GM18498 (cell line): ENCODE measurements around the gene RETREG3.
"Not testable (repeated sequence)": the region's sequence is repeated elsewhere in the genome, so short reads cannot be mapped to it uniquely, and the experiment has no call there.

Source experiments
- ATAC-seq: cut with Tn5 transposase; IDR thresholded peaks from one replicate; pipeline ENCODE4 v1.9.1; 2021; ENCODE audit warnings: mild to moderate bottlenecking, moderate library complexity; ENCODE audit not compliant: unreplicated experiment

The RETREG3 gene

DNA sequence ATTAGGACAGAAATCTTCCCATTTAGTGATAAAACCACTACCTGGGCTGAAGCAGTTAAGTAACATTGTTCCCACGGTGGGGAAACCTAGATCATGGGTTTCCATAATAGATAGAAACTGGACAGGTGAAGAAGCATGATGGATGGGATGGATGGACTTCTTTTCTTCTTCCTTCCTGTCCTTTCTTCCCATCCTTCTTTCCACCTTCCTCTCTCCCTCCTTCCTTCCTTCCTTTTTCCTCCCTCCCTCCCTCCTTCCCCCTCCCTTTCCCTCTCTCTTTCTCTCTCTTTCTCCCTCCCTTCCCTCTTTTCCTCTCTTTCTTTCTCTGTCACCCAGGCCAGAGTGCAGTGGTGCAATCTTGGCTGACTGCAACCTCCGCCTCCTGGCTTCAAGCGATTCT lies 34.7 kb downstream of the RETREG3 start:
- ATAC-seq: no peak

DNA sequence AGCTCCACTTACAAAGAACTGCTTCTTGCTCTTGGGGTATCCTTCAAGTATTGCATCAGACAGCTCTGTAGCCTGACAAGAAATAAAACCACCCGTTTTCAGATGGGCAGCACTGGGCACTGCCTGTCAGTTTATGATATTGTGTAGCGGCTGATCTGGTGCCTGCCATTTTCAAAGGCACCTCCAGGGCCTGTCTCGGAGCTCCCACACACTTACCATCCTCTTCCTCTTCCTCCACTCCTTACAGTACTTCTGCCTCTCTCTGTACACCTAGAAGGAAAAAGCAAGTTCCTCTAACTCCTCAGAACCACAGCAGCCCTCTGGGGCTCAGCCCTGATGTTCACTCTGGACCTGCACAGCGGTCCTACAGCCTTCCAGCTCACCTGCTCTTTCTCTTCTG lies 36.1 kb downstream of the RETREG3 start:
- no peak for ATAC-seq

DNA sequence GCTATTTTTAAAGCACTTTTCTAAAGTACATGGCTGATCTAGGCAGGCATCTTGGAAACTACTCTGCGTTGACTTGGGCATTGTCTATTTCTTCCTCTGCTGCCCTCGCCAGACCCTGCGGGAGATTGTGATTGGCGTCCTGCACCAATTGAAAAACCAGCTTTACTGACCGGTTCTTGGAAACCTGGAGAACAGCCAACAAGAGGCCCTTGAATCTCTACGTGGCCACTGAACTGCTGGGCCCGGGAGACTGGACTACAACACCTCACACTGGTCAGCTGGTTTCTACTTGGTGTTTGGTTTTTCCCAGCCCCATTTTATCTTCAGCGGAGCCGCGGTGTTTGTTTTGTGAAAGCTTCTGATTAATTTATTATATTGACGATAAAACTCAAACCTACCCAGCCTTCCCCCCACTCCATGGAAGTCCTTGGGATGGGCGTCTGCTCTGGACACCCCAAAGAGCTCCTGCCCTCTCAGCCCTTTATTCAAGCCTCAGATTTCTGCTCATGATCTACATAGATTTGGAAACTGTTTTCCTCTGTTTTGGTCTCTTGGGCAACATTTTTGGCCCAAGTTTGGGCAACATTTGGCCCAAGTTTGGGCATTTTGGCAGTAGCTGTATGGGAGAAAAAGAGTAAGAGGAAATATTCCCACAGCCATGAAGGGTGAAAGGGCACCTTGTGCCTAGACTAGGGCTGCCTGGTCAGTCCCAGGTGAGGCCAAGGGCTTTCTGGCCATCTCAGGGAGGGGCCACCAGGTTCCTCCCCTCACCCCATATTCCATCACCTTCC lies 37.5 kb downstream of the RETREG3 start:
- ATAC-seq: no peak

DNA sequence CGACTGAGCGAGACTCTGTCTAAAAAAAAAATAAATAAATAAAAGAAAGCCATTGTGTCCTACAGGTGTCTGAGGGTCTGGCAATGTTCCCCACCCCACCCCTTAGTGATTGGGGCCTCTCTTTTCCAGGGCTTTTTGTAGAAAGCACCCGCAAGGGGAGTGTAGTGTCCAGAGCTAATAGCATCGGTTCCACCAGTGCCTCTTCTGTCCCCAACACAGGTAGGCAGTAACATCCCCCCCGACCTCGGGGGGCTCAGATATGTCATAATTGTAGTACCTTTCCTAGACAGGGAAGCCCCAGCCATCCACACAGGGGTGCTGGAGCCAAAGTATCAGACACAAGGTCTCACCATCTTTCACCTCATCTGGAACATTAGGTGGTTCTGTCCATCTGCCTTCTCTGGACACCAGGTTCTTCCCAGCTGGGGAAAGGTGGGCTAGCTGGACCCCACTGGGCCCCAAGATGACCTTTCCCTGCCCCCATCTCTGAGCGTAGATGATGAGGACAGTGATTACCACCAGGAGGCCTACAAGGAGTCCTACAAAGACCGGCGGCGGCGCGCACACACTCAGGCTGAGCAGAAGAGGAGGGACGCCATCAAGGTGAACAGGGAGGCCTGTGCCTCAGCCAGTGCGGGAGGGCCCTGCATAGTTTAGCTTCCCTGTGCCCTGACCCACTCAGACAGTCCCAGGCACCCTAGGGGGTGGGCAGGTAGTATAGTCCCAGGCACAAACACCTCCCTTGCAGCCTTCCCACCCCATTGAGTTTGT lies 40.6 kb downstream of the RETREG3 start:
- ATAC-seq: no peak

DNA sequence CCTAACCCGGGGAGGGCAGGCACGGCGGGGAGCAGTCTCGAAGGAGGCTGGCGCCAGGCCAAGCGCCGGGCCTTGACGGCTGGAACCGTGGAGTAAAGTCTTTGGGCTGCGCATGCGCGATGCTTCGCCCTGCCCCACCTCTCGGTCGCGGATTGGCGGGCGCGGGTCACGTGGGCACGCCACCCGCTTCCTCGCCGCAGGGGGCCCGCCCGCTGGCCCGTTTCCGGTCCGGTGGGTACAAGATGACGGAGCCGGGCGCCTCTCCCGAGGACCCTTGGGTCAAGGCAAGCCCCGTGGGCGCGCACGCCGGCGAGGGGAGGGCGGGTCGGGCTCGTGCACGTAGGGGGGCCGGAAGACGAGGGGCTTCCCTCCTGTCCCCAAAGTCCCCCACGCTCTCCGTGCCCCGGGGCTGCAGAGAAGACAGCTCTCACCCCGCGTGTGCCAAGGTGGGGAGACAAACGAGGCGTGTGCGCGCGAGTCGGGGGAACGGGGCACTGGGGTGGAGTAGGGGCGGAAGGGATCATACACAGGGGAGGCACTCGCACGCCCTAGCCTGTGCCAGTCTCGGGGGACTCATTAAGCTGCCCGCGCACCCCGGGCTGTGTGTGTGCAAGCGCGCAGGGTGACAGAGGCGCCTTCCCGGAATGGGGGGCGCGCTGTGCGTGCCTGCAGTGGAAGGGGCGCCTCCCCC lies 42.1 kb downstream of the RETREG3 start, which contains the start of gene MLX:
TSS of gene MLX (plus strand) at position 218 of the 691 bp plus-strand sequence. CDS start at position 243, 25 bp downstream.
- ATAC-seq: peak; percentile 72

DNA sequence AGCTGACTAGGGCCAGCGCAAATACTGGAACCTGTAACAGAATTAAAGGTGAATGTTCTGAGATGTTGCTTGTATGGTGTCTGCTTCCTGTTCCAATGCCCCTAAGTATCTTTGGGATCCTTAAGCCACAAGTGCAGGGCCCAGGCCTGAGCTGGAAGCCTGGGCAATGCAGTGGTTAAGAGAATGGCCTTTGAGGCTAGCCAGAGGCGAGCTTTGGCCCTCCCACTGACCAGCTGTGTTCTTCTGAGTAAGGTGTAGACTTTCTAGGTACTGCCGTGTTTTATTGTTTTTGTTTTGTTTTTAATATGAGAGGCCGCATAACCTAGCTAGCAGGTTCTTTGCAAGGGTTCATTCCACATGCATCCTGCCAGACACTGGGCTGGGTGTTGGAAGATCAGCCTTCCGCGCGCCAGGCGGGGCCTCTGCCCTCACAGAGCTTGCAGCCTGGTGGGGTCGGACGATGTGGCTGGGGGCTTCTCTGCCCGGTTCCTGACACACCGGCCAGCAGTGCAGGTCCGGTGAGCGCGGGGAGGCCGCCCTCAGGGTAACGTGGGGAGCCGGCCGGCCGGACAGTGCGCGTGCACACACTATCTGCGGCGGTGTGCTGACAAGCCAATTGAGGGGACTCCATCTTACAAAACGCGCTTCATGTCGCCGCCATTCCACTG lies 42.8 kb downstream of the RETREG3 start:
- ATAC-seq: no peak

DNA sequence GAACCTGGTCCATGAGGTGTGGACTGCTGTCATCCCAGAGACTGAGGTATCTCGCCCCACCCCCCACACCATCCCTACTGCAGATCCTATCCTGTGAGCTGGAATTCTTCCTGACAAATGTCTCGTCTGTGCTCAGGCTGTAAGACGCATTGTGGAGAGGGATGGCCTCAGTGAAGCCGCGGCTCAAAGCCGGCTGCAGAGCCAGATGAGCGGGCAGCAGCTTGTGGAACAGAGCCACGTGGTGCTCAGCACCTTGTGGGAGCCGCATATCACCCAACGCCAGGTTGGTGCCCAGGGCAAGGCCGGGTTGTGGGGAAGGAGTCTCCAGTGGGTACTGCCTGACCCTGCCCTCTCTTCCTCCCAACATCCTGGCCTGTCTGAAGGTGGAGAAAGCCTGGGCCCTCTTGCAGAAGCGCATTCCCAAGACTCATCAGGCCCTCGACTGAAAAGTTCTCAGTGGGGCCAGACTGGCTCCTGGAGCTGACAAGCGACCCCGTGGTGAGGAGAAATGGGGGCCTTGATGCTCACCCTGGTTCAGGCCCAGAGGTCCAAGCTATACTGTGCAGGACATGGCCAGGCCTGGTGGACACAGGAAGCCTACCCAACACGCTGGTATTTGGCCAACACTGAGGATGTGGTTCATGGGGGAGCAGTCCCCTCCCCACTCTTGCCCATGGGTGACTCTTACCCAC lies 43.5 kb downstream of the RETREG3 start:
- ATAC-seq: no peak

DNA sequence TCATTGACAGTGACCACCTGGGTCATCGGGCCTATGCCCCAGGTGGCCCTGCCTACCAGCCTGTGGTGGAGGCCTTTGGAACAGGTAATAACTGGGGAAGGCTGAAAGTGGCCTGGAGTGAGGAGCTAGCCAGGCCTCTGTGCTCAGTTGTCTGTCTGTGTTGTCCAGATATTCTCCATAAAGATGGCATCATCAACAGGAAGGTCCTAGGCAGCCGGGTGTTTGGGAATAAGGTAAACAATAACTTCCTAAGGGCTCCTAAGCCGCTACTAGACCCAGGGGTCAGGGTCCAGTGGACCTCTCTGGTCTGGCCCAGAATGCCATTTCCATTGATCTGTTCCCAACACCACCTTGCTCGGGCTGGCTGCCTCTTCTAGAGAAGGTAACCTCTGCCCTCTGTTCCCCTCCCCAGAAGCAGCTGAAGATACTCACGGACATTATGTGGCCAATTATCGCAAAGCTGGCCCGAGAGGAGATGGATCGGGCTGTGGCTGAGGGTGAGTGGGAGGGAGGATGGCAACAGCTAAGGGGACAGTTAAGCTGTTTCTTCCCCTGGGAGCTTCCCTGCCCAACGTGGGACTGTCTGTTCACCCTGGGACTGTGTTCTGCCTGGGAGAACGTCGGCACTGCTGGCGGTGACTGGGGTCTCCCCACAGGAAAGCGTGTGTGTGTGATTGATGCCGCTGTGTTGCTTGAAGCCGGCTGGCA lies 44.2 kb downstream of the RETREG3 start:
- ATAC-seq: no peak

DNA sequence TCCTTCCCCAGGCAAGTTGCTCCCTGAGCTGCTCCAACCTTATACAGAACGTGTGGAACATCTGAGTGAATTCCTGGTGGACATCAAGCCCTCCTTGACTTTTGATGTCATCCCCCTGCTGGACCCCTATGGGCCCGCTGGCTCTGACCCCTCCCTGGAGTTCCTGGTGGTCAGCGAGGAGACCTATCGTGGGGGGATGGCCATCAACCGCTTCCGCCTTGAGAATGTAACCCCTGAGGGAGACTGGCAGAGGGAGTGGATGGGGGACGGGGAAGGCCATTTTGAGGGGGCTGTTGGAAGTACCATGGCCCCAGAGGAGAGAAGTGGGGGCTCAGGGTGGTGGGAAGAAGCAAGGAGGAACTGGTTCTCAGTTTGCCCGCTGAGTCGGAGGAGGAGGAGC lies 45.2 kb downstream of the RETREG3 start:
- no peak for ATAC-seq

DNA sequence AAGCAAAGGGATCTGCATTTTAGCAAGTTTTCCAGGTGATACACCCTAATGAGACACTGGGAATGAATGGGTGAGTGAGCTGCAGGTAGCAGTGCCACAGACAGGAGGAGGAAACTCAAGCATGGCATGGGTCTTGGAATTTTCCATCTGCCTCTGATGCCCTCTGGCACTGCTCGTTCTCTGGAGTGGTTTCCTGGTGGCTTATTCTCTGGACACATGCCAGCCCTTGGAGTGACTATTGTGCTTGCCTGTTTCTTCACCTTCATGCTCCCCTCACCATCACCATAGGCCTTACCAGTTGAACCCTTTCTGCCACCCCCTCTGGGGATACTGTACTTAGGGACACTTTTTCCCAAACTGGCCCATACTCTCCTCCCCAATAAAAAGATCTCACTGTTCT lies 45.6 kb downstream of the RETREG3 start:
- ATAC-seq: no peak

DNA sequence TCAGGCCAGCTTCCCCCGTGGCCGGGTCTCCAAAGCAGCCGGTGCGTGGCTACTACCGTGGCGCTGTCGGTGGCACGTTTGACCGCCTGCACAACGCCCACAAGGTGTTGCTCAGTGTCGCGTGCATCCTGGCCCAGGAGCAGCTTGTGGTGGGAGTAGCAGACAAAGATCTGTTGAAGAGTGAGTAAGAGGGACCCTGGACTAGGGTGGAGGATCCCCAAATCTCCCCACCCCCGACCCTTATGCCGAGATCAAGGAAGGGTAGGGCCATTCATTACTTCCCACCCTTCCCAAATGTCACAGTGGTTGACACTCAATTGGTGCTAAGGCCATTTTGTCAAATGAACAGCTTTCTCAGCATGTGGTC lies 46.0 kb downstream of the RETREG3 start:
- no peak for ATAC-seq

DNA sequence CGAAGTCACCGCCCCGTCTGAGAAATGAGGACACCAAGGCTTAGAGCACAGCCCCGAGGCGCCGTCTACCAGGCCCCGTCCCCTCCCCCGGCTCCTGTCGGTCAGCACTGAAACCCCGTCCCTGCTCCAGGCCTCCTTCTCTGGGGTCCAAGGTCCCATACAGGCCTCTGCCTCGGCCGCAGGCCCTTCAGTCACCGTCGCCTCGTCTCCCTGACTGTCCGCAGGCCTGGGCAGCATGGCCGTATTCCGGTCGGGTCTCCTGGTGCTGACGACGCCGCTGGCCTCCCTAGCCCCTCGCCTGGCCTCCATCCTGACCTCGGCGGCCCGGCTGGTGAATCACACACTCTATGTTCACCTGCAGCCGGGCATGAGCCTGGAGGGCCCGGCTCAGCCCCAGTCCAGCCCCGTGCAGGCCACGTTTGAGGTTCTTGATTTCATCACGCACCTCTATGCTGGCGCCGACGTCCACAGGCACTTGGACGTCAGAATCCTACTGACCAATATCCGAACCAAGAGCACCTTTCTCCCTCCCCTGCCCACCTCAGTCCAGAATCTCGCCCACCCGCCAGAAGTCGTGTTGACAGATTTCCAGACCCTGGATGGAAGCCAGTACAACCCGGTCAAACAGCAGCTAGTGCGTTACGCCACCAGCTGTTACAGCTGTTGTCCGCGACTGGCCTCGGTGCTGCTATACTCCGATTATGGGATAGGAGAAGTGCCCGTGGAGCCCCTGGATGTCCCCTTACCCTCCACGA lies 46.6 kb downstream of the RETREG3 start:
- ATAC-seq: no peak

DNA sequence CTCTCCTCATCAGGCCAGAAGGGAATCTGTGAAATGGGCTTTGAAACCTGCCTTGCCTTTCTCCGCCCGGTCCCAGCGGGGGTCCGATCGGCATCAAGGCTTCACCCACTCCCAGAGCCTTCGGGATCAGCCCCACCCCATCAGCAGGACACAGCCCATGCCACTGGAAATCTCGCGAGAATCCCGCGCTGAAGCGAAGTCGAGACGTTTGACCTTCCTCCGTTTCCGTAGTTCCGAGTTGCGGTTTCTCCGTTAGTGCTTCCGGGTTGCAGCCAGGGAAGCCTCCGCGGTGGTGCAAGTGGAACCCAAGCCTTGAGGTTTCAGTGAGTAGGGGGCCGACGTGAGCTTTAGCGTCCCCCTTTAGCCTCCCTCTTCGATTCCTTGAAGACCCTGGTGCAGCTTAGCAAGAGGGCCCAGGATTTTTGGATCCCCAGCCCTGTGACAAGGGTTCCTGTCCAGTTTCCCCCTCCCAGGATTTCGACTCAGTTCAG lies 47.2 kb downstream of the RETREG3 start, which contains the start of gene COASY:
TSS of gene COASY (plus strand) at position 252 of the 491 bp plus-strand sequence. CDS start 475 bp downstream, outside the sequence.
- no peak for ATAC-seq

DNA sequence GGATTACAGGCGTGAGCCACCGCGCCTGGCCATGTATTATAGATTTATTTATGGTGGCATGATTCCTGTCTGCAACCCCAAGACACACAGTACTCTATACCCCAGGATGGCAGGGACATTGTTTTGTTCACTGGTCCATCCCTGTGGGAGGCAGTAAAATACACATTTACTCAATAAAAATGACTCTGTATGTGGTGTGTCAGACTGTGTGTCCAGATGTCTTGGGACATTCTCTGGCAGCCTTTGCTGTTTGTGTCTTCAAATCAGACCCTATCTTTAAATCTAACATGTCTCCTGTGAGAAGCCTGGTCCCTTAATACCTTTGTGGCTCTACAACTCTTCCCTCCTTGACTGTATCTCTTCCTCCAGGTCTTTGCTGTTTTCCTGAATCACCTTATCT lies 48.9 kb downstream of the RETREG3 start:
- no peak for ATAC-seq

DNA sequence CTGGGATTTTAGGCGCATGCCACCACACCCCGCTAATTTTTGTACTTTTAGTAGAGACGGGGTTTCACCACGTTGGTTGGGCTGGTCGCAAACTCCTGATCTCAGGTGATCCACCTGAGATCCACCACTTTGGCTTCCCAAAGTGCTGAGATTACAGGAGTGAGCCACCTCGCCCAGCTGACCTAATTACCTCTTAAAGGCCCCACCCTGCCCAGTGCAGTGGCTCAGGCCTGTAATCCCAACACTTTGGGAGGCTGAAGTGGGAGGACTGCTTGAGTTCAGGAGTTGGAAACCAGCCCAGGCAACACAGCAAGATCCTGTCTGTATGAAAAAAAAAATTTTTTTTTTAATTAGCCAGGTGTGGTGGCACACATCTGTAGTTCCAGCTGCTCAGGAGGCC lies 50.1 kb downstream of the RETREG3 start:
- ATAC-seq: no peak

DNA sequence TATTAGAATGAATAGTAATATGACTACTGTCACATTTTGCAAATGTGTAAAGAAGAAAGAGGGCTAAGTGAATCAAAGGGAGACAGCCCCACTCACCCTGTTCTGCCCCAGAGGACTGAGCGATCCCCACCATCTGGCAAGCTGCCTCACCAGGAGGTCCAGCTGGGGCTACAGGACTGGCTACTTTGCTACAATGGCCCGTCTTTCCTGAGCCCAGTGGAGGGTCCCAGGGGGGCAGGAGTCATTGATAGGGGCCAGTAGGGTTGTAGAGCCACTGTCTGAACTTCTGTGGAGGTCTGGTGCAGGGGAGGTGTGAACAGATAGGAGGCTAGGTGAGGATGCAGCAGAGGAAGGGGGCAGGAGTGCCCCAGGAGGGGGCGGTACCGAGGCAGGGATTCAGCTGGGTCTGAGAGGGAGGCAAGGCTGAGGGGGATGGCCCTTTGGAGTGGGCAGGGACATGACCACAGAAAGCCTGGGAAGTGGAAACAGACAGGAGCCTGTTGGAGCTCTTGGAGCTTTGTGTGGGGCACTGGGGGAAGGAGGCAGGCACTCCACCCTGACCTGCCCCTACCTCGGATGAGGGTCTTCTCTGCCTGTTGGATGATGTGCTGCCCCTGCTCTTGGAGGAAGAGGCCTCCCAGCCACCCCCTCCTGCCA lies 53.1 kb downstream of the RETREG3 start:
- ATAC-seq: not testable (repeated sequence)

DNA sequence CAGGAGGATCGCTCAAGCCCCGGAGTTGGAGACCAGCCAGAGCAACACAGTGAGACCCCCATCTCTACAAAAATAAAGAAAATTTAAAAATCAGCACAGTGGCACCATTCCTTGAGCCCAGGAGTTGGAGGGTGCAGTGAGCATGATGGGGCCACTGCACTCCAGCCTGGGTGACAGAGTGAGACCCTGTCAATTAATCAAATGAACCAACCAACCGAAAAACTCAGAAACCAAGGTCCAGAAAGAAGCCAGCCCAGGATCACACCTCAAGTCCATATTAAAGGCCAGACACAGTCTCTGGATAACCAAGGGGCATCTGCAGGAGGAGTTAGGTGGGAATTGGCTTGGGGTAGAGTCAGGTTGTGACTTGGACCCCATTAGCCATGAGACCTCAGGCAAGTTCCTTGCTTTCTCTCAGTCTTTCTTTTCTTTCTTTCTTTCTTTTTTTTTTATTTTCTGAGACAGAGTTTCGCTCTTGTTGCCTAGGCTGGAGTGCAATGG lies 54.0 kb downstream of the RETREG3 start:
- ATAC-seq: peak; percentile 5
